GM19455 (cell line): ENCODE measurements around the gene RNASEL.
"Not testable (repeated sequence)": the region's sequence is repeated elsewhere in the genome, so short reads cannot be mapped to it uniquely, and the experiment has no call there.

Experiments used
- ATAC-seq: cut with Tn5 transposase; IDR thresholded peaks from one replicate; pipeline ENCODE4 v1.9.1; 2021; ENCODE audit not compliant: unreplicated experiment

RNASEL gene

DNA sequence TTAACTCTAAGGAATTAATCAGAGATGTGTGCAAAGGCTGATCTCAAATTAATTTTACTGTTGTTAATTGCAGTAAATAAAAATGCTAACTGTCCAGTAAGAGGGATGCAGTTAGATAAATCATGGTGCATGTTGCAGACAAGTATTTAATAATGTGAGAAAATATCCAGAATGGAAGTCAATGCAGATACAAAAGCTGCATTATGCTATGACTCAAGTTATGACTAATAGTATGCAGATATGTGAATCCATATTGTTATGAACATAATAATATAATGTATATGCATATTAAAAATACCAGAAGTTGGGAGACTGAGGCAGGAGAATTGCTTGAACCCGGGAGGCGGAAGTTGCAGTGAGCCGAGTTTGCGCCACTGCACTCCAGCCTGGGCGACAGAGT lies 21.4 kb downstream of the RNASEL start:
- no peak for ATAC-seq

DNA sequence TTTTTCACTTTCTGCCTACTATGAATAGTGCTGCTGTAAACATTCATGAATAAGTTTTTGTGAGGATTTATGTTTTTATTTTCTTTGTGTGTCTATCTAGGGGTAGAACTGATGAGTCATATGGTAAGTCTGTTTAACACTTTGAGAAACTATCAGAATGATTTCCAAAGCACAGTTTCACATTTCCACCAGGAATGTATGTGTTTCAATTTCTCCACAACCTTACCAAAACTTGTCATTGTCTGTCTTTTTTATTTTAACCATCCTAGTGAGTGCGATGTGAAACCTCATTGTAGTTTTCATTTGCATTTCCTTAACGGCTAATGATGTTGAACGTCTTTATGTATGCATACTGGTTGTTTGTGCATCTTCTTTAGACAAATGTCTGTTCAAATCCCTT lies 23.5 kb downstream of the RNASEL start:
- ATAC-seq: no peak

DNA sequence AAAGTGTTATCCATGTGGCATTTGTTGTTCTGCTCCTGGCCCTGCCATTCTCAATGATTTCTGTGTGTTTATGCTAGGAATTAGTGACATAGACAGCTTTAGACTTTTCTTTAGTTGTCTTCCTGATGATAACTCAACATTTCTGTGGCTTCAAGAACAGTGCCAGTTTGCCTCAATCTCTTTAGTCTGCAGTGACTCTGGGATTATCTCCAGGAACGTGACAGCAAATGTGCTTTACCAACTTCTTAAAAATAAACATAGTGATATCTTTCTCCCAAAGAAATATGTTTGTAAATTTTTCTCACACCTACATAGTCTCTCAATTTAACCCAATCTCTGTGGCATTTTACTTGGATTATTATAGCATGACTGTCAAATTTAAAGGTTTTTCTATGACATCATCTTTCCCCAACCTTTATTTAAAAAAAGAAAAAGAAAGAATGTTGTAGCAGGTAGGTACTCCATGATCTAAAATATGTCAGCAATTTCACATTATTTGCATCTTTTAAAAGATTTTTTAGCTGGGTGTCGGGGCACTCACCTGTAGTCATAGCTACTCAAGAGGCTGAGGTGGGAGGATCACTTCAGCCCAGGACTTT lies 24.6 kb downstream of the RNASEL start:
- ATAC-seq: no peak

DNA sequence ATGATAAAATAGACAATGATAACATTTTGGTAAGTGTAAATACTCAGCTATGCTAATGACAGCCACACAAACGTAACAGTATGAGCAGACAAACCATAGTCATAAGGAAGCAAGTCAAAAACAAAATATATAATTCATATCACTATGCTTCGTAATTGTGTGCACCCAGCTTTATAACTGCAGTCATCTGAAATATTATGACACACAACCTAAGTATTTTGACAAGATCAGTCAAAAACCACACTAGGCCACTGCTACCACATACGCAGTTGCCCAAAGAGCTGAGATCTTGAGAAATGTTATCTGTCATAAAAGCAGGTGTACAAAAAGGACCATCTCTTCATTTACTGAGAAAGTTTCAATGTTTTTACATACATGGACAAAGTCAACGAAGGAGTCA lies 26.0 kb downstream of the RNASEL start:
- ATAC-seq: no peak

DNA sequence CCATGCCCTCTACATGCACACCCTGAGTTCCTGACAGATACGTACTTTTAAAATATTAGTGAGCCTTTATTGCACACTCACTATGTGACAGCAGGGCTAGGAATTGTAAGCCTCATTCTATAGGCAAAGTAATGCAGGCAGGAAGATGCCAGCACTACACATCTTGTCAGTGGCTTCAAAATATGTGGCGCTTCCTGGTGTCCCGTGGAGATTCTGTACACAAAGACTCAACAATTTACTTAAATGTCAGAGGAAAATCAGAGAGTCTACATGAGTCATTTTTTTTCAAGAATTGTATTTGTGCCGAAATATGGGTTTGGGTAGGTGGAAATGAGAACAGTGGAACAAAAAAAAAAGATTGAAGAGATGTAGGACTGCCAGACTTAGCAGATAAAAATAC lies 27.6 kb downstream of the RNASEL start:
- no peak for ATAC-seq

DNA sequence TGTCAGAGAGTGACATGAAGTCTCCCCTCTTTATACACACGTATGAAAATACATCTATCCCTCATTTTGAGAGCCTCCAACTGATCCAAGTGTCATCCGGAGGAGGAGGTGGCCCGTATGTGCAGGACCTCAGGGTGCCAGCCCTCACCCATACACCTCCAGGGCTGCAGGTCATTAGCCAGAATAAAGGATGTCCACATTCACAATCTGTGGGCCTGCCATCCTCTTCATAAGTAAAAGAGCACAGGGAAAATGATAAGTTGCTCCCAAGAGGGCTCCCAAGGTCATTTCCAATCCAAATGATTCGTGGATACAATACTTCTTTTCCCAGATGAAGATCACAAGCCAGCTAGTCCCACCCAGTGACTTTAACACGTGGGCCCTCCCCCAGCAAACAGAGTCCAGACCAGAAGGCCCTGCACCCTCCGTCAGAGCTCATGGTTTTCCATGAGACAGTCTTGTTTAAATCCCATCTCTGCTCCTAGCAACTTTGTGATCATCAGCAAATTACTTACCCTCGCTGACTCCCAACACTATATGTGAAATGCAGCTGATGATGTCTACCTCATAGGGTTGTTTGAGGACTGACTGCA lies 28.6 kb downstream of the RNASEL start:
- no peak for ATAC-seq

DNA sequence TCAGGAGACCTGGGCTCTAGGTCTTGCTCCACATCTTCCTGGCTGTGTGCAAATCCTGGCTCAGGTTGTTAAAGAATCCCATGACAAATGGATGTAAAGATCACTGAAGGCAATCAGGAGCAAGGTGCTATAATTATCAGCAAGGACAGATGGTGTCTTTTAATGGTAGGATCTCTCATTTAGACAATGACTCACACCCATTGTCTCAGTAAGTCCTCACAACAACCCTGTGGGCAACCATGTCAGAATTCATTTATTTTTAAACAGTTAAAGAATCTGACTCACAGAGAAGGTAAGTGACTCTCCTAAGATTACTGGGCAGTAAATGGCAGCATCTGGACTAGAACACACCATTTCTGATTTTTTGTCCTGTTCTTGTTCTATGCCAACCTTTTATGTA lies 32.8 kb downstream of the RNASEL start:
- ATAC-seq: no peak

DNA sequence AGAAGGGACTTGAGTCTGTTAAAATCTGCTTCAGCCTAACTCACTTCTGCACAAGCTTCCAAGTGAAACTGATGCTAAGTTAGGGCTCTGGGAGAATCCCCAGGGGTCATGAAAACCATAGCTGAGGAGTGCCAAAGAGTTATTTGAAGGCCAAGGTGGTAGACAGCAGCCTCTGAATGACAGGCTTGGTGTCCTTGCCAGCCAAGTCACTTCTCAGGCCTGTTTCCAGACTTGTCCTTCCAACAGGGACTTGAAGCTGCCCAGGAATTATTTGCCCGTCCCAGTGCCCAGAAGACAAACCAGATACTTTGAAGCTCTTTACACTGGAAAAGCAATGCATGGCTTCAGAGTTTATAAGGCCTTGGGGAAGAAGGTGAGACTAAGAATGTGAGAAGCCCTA lies 33.6 kb downstream of the RNASEL start:
- ATAC-seq: no peak

DNA sequence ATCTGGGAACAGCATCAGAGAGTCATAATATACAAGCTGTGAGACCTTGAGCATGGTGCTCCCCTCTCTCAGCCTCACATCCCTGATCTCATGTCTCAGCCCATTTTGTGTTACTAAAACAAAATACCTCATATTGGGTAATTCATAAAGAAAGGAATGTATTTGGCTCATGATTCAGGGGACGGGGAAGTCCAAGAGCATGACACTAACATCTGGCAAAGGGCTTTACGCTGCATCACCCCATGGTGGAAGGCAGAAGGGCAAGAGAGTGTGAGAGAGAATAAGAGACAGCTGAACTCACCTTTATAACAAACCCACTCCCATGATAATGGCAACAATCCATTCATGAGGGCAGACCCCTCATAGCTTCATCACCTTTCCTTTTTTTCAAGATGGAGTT lies 36.5 kb downstream of the RNASEL start:
- no peak for ATAC-seq

DNA sequence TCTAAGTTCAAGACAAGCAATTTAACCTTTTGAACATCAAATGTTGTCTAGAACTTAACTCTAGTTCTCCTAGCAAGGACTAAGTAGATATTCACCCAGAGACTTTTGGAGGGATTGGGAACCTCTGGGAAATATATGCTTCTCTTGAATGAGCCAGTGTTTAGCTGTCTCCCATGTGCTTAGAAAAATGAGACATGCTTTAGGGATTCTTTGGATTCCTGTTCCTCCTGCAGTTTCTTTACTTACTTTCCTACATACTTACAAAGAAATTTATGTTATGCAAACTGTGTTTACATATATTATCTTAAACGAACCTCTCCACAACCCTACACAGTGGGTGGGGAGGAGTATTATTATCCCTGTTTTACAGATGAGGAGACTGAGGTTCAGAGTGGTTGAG lies 39.2 kb downstream of the RNASEL start:
- ATAC-seq: no peak

DNA sequence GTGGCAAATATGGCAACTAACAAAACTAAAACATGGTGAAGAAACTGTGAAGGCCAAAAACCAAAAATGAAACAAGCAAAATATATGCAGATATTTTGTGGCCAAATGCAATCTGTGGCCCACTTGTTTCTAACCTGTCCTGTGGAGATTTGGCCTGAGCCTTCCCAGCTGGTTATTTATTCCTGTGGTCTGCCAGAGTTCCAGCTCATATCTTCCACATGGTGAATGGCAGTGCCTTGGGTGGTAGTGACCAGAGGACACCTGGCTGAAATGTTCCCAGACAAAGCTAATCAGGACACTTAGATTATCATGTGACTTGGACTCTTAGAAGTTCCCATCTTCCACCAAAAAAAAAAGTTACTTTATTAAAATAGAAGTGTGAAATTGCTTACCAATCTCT lies 39.7 kb downstream of the RNASEL start:
- no peak for ATAC-seq

DNA sequence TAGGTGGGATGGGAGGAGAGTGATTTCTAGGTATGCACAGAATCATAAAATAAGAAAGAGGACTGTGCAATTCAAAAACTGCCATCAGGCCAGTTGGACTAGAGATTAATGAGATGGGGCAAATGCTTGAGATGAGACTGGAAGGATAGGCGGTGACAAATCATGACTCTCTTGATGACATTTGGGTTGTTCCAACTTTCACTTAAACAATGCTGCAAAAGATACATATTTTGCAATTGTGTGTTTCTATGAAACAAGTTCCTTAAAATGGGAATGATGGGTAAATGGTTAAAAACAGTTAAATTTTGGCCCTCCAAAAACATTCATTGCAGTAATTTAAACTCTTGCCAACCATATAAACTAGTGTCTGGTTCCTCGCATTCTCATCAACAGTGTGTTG lies 55.2 kb downstream of the RNASEL start:
- ATAC-seq: no peak

DNA sequence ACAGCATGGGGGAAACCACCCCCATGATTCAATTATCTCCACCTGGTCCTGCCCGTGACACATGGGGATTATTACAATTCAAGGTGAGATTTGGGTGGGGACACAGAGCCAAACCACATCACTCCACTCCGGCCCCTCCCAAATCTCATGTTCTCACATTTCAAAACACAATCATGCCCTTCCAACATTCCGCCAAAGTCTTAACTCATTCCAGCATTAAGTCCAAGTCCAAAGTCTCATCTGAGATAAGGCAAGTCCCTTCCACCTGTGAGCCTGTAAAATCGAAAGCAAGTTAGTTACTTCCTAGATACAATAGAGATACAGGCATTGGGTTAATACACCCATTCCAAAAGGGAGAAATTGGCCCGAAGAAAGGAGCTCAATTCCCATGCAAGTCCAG lies 60.9 kb downstream of the RNASEL start:
- not testable (repeated sequence) for ATAC-seq

DNA sequence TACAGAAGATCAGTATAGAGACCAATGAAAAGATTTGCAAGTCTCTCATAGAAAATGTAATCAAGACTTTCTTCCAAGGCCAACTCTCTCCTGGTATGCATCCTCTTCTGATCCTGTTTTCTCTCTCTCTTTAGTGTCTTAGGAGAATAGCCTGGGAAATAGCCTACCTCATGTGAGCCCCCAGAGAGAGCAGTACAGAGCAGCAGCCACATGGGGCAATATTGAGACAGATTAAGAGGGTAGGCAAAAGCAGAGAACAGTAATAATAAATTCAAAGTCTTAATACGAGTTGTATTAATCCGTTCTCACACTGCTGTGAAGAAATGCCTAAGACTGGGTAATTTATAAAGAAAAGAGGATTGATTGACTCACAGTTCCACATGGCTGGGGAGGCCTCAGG lies 61.4 kb downstream of the RNASEL start:
- ATAC-seq: no peak

DNA sequence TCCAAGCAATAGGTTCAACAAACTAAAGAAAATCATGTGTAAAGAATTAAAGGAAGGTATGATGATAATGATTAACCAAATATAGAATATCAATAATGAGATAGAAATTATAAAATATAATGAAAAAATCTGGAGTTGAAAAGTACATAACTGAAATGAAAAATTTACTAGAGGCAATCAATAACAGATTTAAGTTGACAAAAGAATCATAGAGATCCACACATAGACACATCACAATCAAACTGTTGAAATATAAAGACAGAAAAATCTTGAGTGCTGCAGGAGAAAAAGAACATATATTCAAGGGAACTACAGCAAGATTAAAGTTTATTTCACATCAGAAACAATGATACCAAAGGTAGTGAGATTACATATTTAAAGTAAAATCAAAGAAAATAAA lies 63.7 kb downstream of the RNASEL start:
- no peak for ATAC-seq
